Loucy (cell line): ENCODE data around the gene CMKLR1.

Experiments
- H2AFZ ChIP-seq: fragments of 200-600 bp; sonication (generic); 2 replicates; pipeline ENCODE4 v1.6.0; 2016; ENCODE audit warnings: antibody characterized with exemption, mild to moderate bottlenecking, low read length, moderate library complexity
- H3F3A ChIP-seq: fragments of 200-600 bp; 2 replicates; pipeline ENCODE4 v1.6.0; 2016; ENCODE audit warnings: antibody characterized with exemption, low read depth, mild to moderate bottlenecking
- H3K27me3 ChIP-seq: fragments of 200-600 bp; sonication (generic); 2 replicates; pipeline ENCODE4 v1.6.1; 2014; ENCODE audit warnings: low read length, mild to moderate bottlenecking; ENCODE audit not compliant: insufficient read depth, poor library complexity, severe bottlenecking
- H3K36me3 ChIP-seq: fragments of 200-600 bp; sonication (generic); 2 replicates; pipeline ENCODE4 v1.6.1; 2016; ENCODE audit warnings: low read length; ENCODE audit not compliant: insufficient read depth
- H3K4me1 ChIP-seq: fragments of 200-600 bp; sonication (generic); 2 replicates; pipeline ENCODE4 v1.5.1; 2014; ENCODE audit warnings: low read length, mild to moderate bottlenecking; ENCODE audit not compliant: insufficient read depth, poor library complexity, severe bottlenecking
- H3K4me2 ChIP-seq: fragments of 200-600 bp; sonication (generic); 2 replicates; pipeline ENCODE4 v1.6.0; 2014; ENCODE audit warnings: antibody characterized with exemption, low read length, low read depth, mild to moderate bottlenecking; ENCODE audit not compliant: poor library complexity, severe bottlenecking
- H3K4me3 ChIP-seq: fragments of 200-600 bp; sonication (generic); 2 replicates; pipeline ENCODE4 v1.5.1; 2014; ENCODE audit warnings: low read length, mild to moderate bottlenecking, mixed read lengths; ENCODE audit not compliant: poor library complexity, severe bottlenecking
- H3K79me2 ChIP-seq: fragments of 200-600 bp; sonication (generic); 2 replicates; pipeline ENCODE4 v1.6.1; 2014; ENCODE audit warnings: low read length; ENCODE audit not compliant: insufficient read depth
- H3K9ac ChIP-seq: fragments of 200-600 bp; sonication (generic); 2 replicates; pipeline ENCODE4 v1.6.0; 2014; ENCODE audit warnings: mild to moderate bottlenecking, low read depth, low read length, moderate library complexity; ENCODE audit not compliant: poor library complexity, severe bottlenecking
- H3K9me2 ChIP-seq: fragments of 200-600 bp; sonication (generic); replicated peaks from 2 replicates; pipeline ENCODE4 v1.6.1; 2016; ENCODE audit warnings: low read depth, low read length, mixed read lengths
- H3K9me3 ChIP-seq: fragments of 200-600 bp; sonication (generic); 2 replicates; pipeline ENCODE4 v1.6.1; 2014; ENCODE audit warnings: mild to moderate bottlenecking, antibody characterized with exemption, low read length, low read depth; ENCODE audit not compliant: insufficient read depth
- H4K20me1 ChIP-seq: fragments of 200-600 bp; sonication (generic); 2 replicates; pipeline ENCODE4 v1.6.0; 2014; ENCODE audit warnings: antibody characterized with exemption, low read length, mild to moderate bottlenecking; ENCODE audit not compliant: insufficient read depth, poor library complexity, severe bottlenecking
- CTCF ChIP-seq: fragments of 200-600 bp; sonication (generic); conservative IDR thresholded peaks from 2 replicates; pipeline ENCODE4 v1.5.1; 2014; ENCODE audit warnings: mild to moderate bottlenecking, antibody characterized with exemption, low read length
- EZH2phosphoT487 ChIP-seq: fragments of 200-600 bp; IDR thresholded peaks from 2 replicates; pipeline ENCODE4 v1.6.1; 2018; ENCODE audit warnings: antibody characterized with exemption, mild to moderate bottlenecking, moderate library complexity, borderline replicate concordance

Gene CMKLR1

GRCh38 chr12:108379823-108380222 is 40.7 kb upstream of the CMKLR1 start:
- Histone ChIP-seq H3K27me3 (no peaks in the 10 kb centered on the region), H3K9ac (no peak overlapping the region), H3K9me3 (no peaks in the 10 kb centered on the region; the same call in 1 of the 2 replicates), H3K4me2 (no peak overlapping the region), H4K20me1 (no peaks in the 10 kb centered on the region), H3K79me2 (no peaks in the 10 kb centered on the region), H3K36me3 (no peaks in the 10 kb centered on the region), H3K9me2 (no peaks in the 10 kb centered on the region), H3K4me1 (no peaks in the 10 kb centered on the region), H3F3A (no peaks in the 10 kb centered on the region), H3K4me3 (no peak overlapping the region), H2AFZ (no peak overlapping the region)
- TF ChIP-seq EZH2phosphoT487: no peak
- TF ChIP-seq CTCF: no peak

- no peaks in the 10 kb centered on the region for H3K79me2 ChIP-seq
- no peaks in the 10 kb centered on the region for H3F3A ChIP-seq
- no peaks in the 10 kb centered on the region for H3K27me3 ChIP-seq
- H2AFZ ChIP-seq: no peak overlapping the region
- no peaks in the 10 kb centered on the region for H3K36me3 ChIP-seq
- H3K4me1 ChIP-seq: no peaks in the 10 kb centered on the region
- H3K9me3 ChIP-seq: peaks cover 6% of the 10 kb centered on the region; the same call in 1 of the 2 replicates
- no peak overlapping the region for H3K9ac ChIP-seq
- H3K9me2 ChIP-seq: no peaks in the 10 kb centered on the region
- no peak for TF ChIP-seq CTCF
- no peak for TF ChIP-seq EZH2phosphoT487
- H3K4me3 ChIP-seq: no peak overlapping the region
- H3K4me2 ChIP-seq: no peak overlapping the region
- H4K20me1 ChIP-seq: no peaks in the 10 kb centered on the region
Measured at GRCh38 chr12:108378926-108379325, 39.8 kb upstream of the CMKLR1 start.

- TF ChIP-seq EZH2phosphoT487: no peak
- TF ChIP-seq CTCF: no peak
- Histone ChIP-seq H3K9ac (no peak overlapping the region), H4K20me1 (no peaks in the 10 kb centered on the region), H3K36me3 (no peaks in the 10 kb centered on the region), H3K79me2 (no peaks in the 10 kb centered on the region), H3K4me2 (no peak overlapping the region), H3K4me1 (no peaks in the 10 kb centered on the region), H3K4me3 (no peak overlapping the region), H3K27me3 (no peaks in the 10 kb centered on the region), H3F3A (no peaks in the 10 kb centered on the region), H3K9me2 (no peaks in the 10 kb centered on the region), H2AFZ (no peak overlapping the region), H3K9me3 (peaks cover 17% of the 10 kb centered on the region; the same call in 1 of the 2 replicates)
Measured at GRCh38 chr12:108377260-108377659, 38.1 kb upstream of the CMKLR1 start.
